ENCODE results near the gene SCN2A. TPM values are rescaled to one million over a fixed set of nuclear protein-coding genes. Genes with fewer than 3 reads are reported as not detected.
"Not testable (repeated sequence)": the region's sequence is repeated elsewhere in the genome, so short reads cannot be mapped to it uniquely, and the experiment has no call there.

Gene SCN2A
- total RNA-seq, 2 experiments from 2014 or later = not detected

DNA sequence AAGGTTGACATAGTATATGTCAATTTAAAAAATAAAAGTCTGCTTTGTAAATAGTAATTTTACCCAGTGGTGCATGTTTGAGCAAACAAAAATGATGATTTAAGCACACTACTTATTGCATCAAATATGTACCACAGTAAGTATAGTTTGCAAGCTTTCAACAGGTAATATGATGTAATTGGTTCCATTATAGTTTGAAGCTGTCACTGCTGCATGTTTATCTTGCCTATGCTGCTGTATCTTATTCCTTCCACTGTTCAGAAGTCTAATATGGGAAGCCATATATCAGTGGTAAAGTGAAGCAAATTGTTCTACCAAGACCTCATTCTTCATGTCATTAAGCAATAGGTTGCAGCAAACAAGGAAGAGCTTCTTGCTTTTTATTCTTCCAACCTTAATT, 151.7 kb downstream of the SCN2A start:
- DNase-seq (no peak), ATAC-seq (no peak)
- Mint-ChIP-seq H3K36me3 (ENCODE audit: low read depth) (no peaks in the 10 kb centered on the region), H3K27ac (no peak overlapping the region), H3K4me3 (no peak overlapping the region), H3K27me3 (peaks cover 7% of the 10 kb centered on the region), H3K9me3 (no peaks in the 10 kb centered on the region), H3K4me1 (ENCODE audit: low read depth) (peaks cover 3% of the 10 kb centered on the region)
- TF ChIP-seq, protein P1, sequence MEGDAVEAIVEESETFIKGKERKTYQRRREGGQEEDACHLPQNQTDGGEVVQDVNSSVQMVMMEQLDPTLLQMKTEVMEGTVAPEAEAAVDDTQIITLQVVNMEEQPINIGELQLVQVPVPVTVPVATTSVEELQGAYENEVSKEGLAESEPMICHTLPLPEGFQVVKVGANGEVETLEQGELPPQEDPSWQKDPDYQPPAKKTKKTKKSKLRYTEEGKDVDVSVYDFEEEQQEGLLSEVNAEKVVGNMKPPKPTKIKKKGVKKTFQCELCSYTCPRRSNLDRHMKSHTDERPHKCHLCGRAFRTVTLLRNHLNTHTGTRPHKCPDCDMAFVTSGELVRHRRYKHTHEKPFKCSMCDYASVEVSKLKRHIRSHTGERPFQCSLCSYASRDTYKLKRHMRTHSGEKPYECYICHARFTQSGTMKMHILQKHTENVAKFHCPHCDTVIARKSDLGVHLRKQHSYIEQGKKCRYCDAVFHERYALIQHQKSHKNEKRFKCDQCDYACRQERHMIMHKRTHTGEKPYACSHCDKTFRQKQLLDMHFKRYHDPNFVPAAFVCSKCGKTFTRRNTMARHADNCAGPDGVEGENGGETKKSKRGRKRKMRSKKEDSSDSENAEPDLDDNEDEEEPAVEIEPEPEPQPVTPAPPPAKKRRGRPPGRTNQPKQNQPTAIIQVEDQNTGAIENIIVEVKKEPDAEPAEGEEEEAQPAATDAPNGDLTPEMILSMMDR (IDR thresholded peaks at IDR 0.05) = no peak
- ChIA-PET POLR2A (no interaction called here), CTCF (interaction anchor here (1.5 to 1.6 kb wide), 3 partner anchors 10 to 484 kb away, joined by 4 to 6 read pairs (median 5); no protein-coding TSS in a partner anchor)
- intact Hi-C loops (cut with micrococcal nuclease) = no loop called here

DNA sequence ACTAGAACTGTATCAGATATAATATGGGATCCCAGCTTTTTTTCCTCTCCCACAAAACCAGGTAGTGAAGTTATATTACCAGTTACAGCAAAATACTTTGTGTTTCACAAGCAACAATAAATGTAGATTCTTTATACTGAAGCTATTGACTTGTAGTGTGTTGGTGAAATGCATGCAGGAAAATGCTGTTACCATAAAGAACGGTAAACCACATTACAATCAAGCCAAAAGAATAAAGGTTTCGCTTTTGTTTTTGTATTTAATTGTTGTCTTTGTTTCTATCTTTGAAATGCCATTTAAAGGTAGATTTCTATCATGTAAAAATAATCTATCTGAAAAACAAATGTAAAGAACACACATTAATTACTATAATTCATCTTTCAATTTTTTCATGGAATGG, 152.6 kb downstream of the SCN2A start:
- ATAC-seq (no peak), DNase-seq (no peak)
- no peaks in the 10 kb centered on the region for H3K36me3 Mint-ChIP-seq (ENCODE audit: low read depth)
- CTCF ChIA-PET = interaction anchor here (0.7 to 1.6 kb wide), 4 partner anchors 9 to 483 kb away, joined by 3 to 6 read pairs (median 4); no protein-coding TSS in a partner anchor
- no peak overlapping the region for H3K4me3 Mint-ChIP-seq
- H3K27ac Mint-ChIP-seq = no peak overlapping the region
- H3K4me1 Mint-ChIP-seq (ENCODE audit: low read depth) = peaks cover 3% of the 10 kb centered on the region
- no peaks in the 10 kb centered on the region for H3K9me3 Mint-ChIP-seq
- TF ChIP-seq, protein P1 (IDR thresholded peaks at IDR 0.05) = no peak
- intact Hi-C loops (cut with micrococcal nuclease) = no loop called here
- POLR2A ChIA-PET = no interaction called here
- H3K27me3 Mint-ChIP-seq = peaks cover 9% of the 10 kb centered on the region

DNA sequence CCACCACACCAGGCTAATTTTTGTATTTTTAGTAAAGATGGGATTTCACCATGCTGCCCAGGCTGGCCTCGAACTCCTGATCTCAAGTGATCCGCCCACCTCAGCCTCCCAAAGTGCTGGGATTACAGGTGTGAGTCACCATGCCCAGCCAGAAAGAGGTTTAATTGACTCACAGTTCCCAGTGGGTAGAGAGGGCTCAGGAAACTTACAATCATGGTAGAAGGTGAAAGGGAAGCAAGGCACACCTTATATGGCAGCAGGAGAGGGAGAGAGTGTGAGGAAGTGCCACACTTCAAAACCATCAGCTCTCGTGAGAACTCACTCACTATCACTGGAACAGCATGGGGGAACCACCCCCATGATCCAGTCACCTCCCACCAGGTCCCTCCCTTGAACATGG, 159.4 kb downstream of the SCN2A start:
- intact Hi-C loops (cut with micrococcal nuclease); POLR2A ChIA-PET; CTCF ChIA-PET; H3K27ac Mint-ChIP-seq; H3K4me1 Mint-ChIP-seq (ENCODE audit: low read depth); H3K4me3 Mint-ChIP-seq; H3K9me3 Mint-ChIP-seq; H3K36me3 Mint-ChIP-seq (ENCODE audit: low read depth): not testable (repeated sequence)
- DNase-seq = peak; percentile 27
- ATAC-seq = peak; percentile 80
- H3K27me3 Mint-ChIP-seq = peaks cover 11% of the 10 kb centered on the region

DNA sequence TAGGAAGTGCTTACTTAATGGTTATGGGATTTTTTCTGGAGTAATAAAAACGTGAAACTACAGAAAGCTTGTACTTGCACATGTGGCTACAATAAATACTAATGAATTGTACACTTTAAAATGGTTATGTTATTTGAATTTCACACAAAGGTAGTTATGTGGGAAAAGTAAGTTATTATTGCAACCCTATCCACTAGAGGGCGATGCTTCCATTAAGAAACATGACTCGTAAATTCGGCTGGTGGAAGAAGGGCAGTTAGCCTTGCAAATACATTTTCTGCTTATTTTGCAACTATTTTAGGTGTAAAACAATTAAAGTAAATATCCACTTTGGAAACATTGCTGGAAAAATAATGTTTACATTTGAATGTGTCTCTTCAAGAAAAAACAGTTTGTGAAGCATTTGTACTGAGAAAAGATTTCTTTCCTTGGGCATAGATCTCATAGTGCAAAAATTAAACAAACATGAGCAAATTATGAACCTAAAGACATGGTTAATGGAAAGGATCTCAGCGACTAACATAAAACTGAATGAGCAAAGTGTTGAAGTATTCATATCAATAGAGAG, 162.2 kb downstream of the SCN2A start:
- Mint-ChIP-seq H3K4me1 (ENCODE audit: low read depth) (peaks cover 5% of the 10 kb centered on the region), H3K27me3 (peaks cover 9% of the 10 kb centered on the region), H3K9me3 (no peaks in the 10 kb centered on the region), H3K27ac (no peak overlapping the region), H3K4me3 (no peak overlapping the region), H3K36me3 (ENCODE audit: low read depth) (no peaks in the 10 kb centered on the region)
- DNase-seq (peak; percentile 13), ATAC-seq (no peak)
- POLR2A ChIA-PET = no interaction called here
- intact Hi-C loops (cut with micrococcal nuclease) = loop anchor here (5.0 to 10.0 kb wide), 2 partner anchors 293 to 471 kb away; no protein-coding TSS in a partner anchor
- CTCF ChIA-PET = interaction anchor here (0.8 to 2.8 kb wide), 6 partner anchors 9 to 727 kb away, joined by 3 to 17 read pairs (median 5); partner anchors contain the start of gene SCN1A
- TF ChIP-seq, protein P1 (IDR thresholded peaks at IDR 0.05) = peak; percentile 66

DNA sequence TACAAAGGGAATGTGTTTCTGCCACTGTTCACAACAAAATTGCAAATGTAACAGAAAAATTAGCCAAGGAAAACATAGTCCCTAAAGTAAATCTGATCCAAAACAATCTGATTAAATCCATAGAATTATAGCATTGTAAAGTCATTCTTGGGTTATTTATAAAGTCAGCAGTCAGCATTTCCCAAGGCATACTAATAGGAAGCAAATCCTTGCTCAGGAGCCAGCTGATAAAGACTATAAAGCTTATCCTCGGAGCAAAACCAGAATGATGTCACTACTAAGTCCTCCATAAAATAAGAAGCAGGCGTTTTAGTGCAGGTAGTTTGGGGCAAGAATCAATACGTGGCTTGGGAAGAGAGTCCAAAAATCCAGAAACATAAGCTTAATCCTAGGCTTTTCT, 162.9 kb downstream of the SCN2A start:
- DNase-seq (no peak), ATAC-seq (no peak)
- Mint-ChIP-seq H3K27ac (no peak overlapping the region), H3K27me3 (peaks cover 9% of the 10 kb centered on the region), H3K9me3 (no peaks in the 10 kb centered on the region), H3K36me3 (ENCODE audit: low read depth) (no peaks in the 10 kb centered on the region), H3K4me3 (no peak overlapping the region), H3K4me1 (ENCODE audit: low read depth) (peaks cover 5% of the 10 kb centered on the region)
- TF ChIP-seq, protein P1 (IDR thresholded peaks at IDR 0.05) = no peak
- intact Hi-C loops (cut with micrococcal nuclease) = loop anchor here (5.0 to 10.0 kb wide), 2 partner anchors 293 to 470 kb away; no protein-coding TSS in a partner anchor
- ChIA-PET CTCF (interaction anchor here (0.6 to 2.8 kb wide), 10 partner anchors 9 to 726 kb away, joined by 3 to 17 read pairs (median 4); partner anchors contain the start of gene SCN1A), POLR2A (no interaction called here)

Measured in activated CD8-positive, alpha-beta T cell treated with anti-CD3 and anti-CD28 coated beads for 36 hours (primary cell).